ENCODE measurements around the gene CCDC97. TPM values are rescaled to one million over a fixed set of nuclear protein-coding genes. Genes with fewer than 3 reads are reported as not detected.

Gene CCDC97
- total and polyA plus RNA-seq, 2 of the 8 experiments (the other 6 are each of a cell fraction or from before 2014, with no cell fraction given): 19.8 to 27.1 TPM

GRCh38 chr19:41319500-41320184 lies 9.7 kb downstream of the CCDC97 start:
- Histone ChIP-seq H2AK5ac (ENCODE audit: low read depth, low read length) (no peak overlapping the region), H2BK12ac (ENCODE audit: low read depth, low read length) (no peak overlapping the region), H4K8ac (ENCODE audit: extremely low read depth, insufficient read depth, low read length) (no peak overlapping the region), H4K20me1 (replicated peaks in 1 of 2; ENCODE audit: control insufficient read depth in 1 of 2, insufficient read depth in 2 of 2, low read length in 2 of 2) (peaks cover 3 to 19% of the 10 kb centered on the region in 2 experiments), H3K27me3 (replicated peaks in 1 of 4; ENCODE audit: control insufficient read depth in 3 of 4, extremely low read depth in 1 of 4, insufficient read depth in 3 of 4, low read length in 3 of 4) (no peaks in the 10 kb centered on the region), H3K56ac (replicated peaks; ENCODE audit: insufficient read length, low read depth, low read length) (no peak overlapping the region), H3K9me3 (ENCODE audit: insufficient read depth in 2 of 2, low read depth in 1 of 2, low read length in 1 of 2) (peaks cover 0 to 3% of the 10 kb centered on the region in 2 experiments; a peak in 1 of 4 replicates), H4K5ac (ENCODE audit: insufficient read length, low read depth, low read length) (no peak overlapping the region), H3K4me1 (replicated peaks in 1 of 4; ENCODE audit: control insufficient read depth in 3 of 4, insufficient read depth in 4 of 4, low read length in 3 of 4) (peaks cover 5 to 21% (median 8%) of the 10 kb centered on the region in 4 experiments), H2BK5ac (ENCODE audit: low read depth, low read length) (peak overlapping the region; percentile 35; the same call in 1 of the 2 replicates), H2BK120ac (replicated peaks; ENCODE audit: low read depth, low read length) (no peak overlapping the region), H2BK15ac (ENCODE audit: low read length) (no peak overlapping the region), H3K9ac (replicated peaks in 1 of 4; ENCODE audit: extremely low read depth in 1 of 4, low read depth in 3 of 4, low read length in 3 of 4) (no peak overlapping the region), H3K18ac (ENCODE audit: extremely low read depth, low read length) (no peak overlapping the region), H3K23me2 (ENCODE audit: low read depth, low read length) (no peaks in the 10 kb centered on the region), H3K27ac (ENCODE audit: low read depth, low read length) (no peak overlapping the region), H3K4me2 (ENCODE audit: insufficient read depth in 1 of 2, low read depth in 2 of 2, low read length in 2 of 2) (no peak overlapping the region), H3K36me3 (ENCODE audit: control insufficient read depth in 2 of 4, insufficient read depth in 4 of 4, low read length in 3 of 4) (peaks cover 15 to 36% (median 22%) of the 10 kb centered on the region in 4 experiments; a peak in 7 of 8 replicates), H3K23ac (ENCODE audit: insufficient read length) (no peak overlapping the region), H3K79me1 (ENCODE audit: low read depth, low read length) (no peaks in the 10 kb centered on the region; the same call in none of the 2 replicates), H3K4me3 (ENCODE audit: extremely low read depth in 1 of 4, insufficient read depth in 2 of 4, low read depth in 3 of 4, low read length in 4 of 4) (no peak overlapping the region), H3K14ac (ENCODE audit: insufficient read length) (no peak overlapping the region), H2BK20ac (ENCODE audit: low read length) (no peak overlapping the region), H3K79me2 (ENCODE audit: control insufficient read depth in 1 of 2, insufficient read depth in 2 of 2, low read length in 2 of 2) (no peaks in the 10 kb centered on the region), H3K4ac (replicated peaks; ENCODE audit: insufficient read length, low read depth, low read length) (no peak overlapping the region), H2AFZ (ENCODE audit: low read length) (no peak overlapping the region), H4K91ac (replicated peaks; ENCODE audit: insufficient read length, low read length) (no peak overlapping the region)
- POLR2A ChIA-PET (ENCODE audit: partially characterized antibody): interaction anchor here (0.6 to 12.6 kb wide), 6 partner anchors 9 to 1057 kb away, joined by 3 to 137 read pairs (median 3); partner anchors contain the start of genes B9D2, CCDC97, DMAC2 and TGFB1
- CTCF ChIA-PET (ENCODE audit: partially characterized antibody): interaction anchor here (0.6 to 1.6 kb wide), 4 partner anchors 11 to 657 kb away, joined by 3 to 5 read pairs (median 4); no protein-coding TSS in a partner anchor
- FAIRE-seq (no peak), DNase-seq (ENCODE audit: low read depth in 1 of 2, low spot score in 2 of 2) (no peak)
- WGBS, 2 experiments (ENCODE audit: extremely low coverage in 1 of 2, insufficient coverage in 1 of 2, insufficient read length in 1 of 2, insufficient replicate concordance in 2 of 2, low coverage in 1 of 2, low lambda C conversion rate in 2 of 2, missing lambda C conversion rate in 1 of 2): 92% methylated on average over 19 of the region's 20 CpGs; no CpG with 5 or more reads in 1 of the 2 experiments
- TF ChIP-seq HDAC2 (IDR thresholded peaks at IDR 0.05; ENCODE audit: borderline replicate concordance in 1 of 2, low read depth in 2 of 2, low read length in 2 of 2): no peak
- TF ChIP-seq TAF7 (optimal IDR thresholded peaks at IDR 0.05; ENCODE audit: borderline replicate concordance, low read depth, low read length): no peak
- no peak for TF ChIP-seq SIX5 (IDR thresholded peaks at IDR 0.05; ENCODE audit: low read depth, low read length)
- TF ChIP-seq BACH1 (IDR thresholded peaks at IDR 0.05; ENCODE audit: low read length): no peak
- TF ChIP-seq SRF (IDR thresholded peaks at IDR 0.05; ENCODE audit: low read depth, low read length): no peak
- TF ChIP-seq ATF2 (IDR thresholded peaks at IDR 0.05; ENCODE audit: low read length): no peak
- TF ChIP-seq RAD21 (IDR thresholded peaks at IDR 0.05 in 1 of 2, conservative IDR thresholded peaks at IDR 0.05 in 1 of 2; ENCODE audit: low read depth in 2 of 2, low read length in 2 of 2): no peak
- TF ChIP-seq JUN (IDR thresholded peaks at IDR 0.05; ENCODE audit: low read depth, low read length): no peak
- TF ChIP-seq MAX (IDR thresholded peaks at IDR 0.05): no peak
- no peak for TF ChIP-seq POLR2A (IDR thresholded peaks at IDR 0.05; ENCODE audit: control extremely low read depth in 1 of 2, low read depth in 2 of 2, low read length in 2 of 2)

All from H1 (cell line).